H9 (cell line): Measurements from ENCODE around the gene R3HDM2. TPM values are rescaled to one million over a fixed set of nuclear protein-coding genes. Genes with fewer than 3 reads are reported as not detected.

Experiments used
- DNase-seq: peaks from one replicate; pipeline ENCODE4 v3.0.0-alpha.2; 2017
- H2AFZ ChIP-seq: one replicate; pipeline ENCODE4 v1.6.1; 2013; ENCODE audit warnings: mild to moderate bottlenecking, low read length, control low read depth, moderate library complexity
- H2AK5ac ChIP-seq: 2 replicates; pipeline ENCODE4 v1.6.1; 2013; ENCODE audit warnings: low read length, control low read depth, mixed read lengths; ENCODE audit not compliant: insufficient read length
- H2BK120ac ChIP-seq: one replicate; pipeline ENCODE4 v1.6.1; 2013; ENCODE audit warnings: low read depth, mild to moderate bottlenecking, low read length, control low read depth, inconsistent platforms; ENCODE audit not compliant: poor library complexity, severe bottlenecking
- H2BK12ac ChIP-seq: 2 replicates; pipeline ENCODE4 v1.6.1; 2013; ENCODE audit warnings: low read length, control low read depth, mixed read lengths, low read depth; ENCODE audit not compliant: insufficient read length
- H2BK15ac ChIP-seq: 2 replicates; pipeline ENCODE4 v1.6.1; 2013; ENCODE audit warnings: low read depth, low read length, control low read depth
- H2BK20ac ChIP-seq: one replicate; pipeline ENCODE4 v1.6.1; 2013; ENCODE audit warnings: low read depth, mild to moderate bottlenecking, low read length, control low read depth, inconsistent platforms; ENCODE audit not compliant: poor library complexity, severe bottlenecking
- H2BK5ac ChIP-seq: 2 replicates; pipeline ENCODE4 v1.6.1; 2013; ENCODE audit warnings: low read length, control low read depth, mixed read lengths; ENCODE audit not compliant: insufficient read length
- H3K14ac ChIP-seq: 2 replicates; pipeline ENCODE4 v1.6.1; 2013; ENCODE audit warnings: low read length, control low read depth; ENCODE audit not compliant: insufficient read depth
- H3K18ac ChIP-seq: 2 replicates; pipeline ENCODE4 v1.6.1; 2013; ENCODE audit warnings: low read depth, mild to moderate bottlenecking, mixed read lengths, low read length, control low read depth; ENCODE audit not compliant: insufficient read length
- H3K23ac ChIP-seq: 2 replicates; pipeline ENCODE4 v1.6.1; 2013; ENCODE audit warnings: low read length, control low read depth, mixed read lengths, low read depth; ENCODE audit not compliant: insufficient read length
- H3K23me2 ChIP-seq: 2 replicates; pipeline ENCODE4 v1.6.1; 2013; ENCODE audit warnings: low read depth, mild to moderate bottlenecking, mixed read lengths, low read length, control low read depth; ENCODE audit not compliant: insufficient read length, poor library complexity, severe bottlenecking
- H3K27ac ChIP-seq: 2 replicates; pipeline ENCODE4 v1.5.1; 2013; ENCODE audit warnings: low read length, control low read depth, mixed read lengths, low read depth; ENCODE audit not compliant: insufficient read length
- H3K27me3 ChIP-seq: 2 replicates; pipeline ENCODE4 v1.6.1; 2013; ENCODE audit warnings: low read length, control low read depth, inconsistent platforms; ENCODE audit not compliant: insufficient read depth
- H3K4ac ChIP-seq: 2 replicates; pipeline ENCODE4 v1.6.1; 2013; ENCODE audit warnings: low read depth, mild to moderate bottlenecking, control low read depth, inconsistent platforms, low read length, moderate library complexity
- H3K4me1 ChIP-seq: 2 replicates; pipeline ENCODE4 v1.6.1; 2013; ENCODE audit warnings: low read length, control low read depth, inconsistent platforms; ENCODE audit not compliant: insufficient read depth
- H3K4me2 ChIP-seq: 2 replicates; pipeline ENCODE4 v1.6.1; 2013; ENCODE audit warnings: low read length, control low read depth, mixed read lengths; ENCODE audit not compliant: insufficient read length, insufficient read depth
- H3K56ac ChIP-seq: 2 replicates; pipeline ENCODE4 v1.6.1; 2013; ENCODE audit warnings: low read depth, mild to moderate bottlenecking, mixed read lengths, low read length, control low read depth; ENCODE audit not compliant: insufficient read length
- H3K79me1 ChIP-seq: 2 replicates; pipeline ENCODE4 v1.6.1; 2013; ENCODE audit warnings: low read depth, mild to moderate bottlenecking, moderate library complexity, low read length, control low read depth, inconsistent platforms; ENCODE audit not compliant: insufficient read depth, poor library complexity, severe bottlenecking
- H3K79me2 ChIP-seq: 2 replicates; pipeline ENCODE4 v1.6.1; 2013; ENCODE audit warnings: low read length, control low read depth, inconsistent platforms; ENCODE audit not compliant: insufficient read depth
- H3K9ac ChIP-seq: 2 replicates; pipeline ENCODE4 v1.6.1; 2013; ENCODE audit warnings: low read length, control low read depth, mixed read lengths; ENCODE audit not compliant: insufficient read length; ENCODE audit errors: extremely low read depth
- H3K9me3 ChIP-seq: one replicate; pipeline ENCODE4 v1.6.1; 2013; ENCODE audit warnings: low read depth, low read length, inconsistent platforms; ENCODE audit not compliant: control insufficient read depth
- H3T11ph ChIP-seq: one replicate; pipeline ENCODE4 v1.6.1; 2013; ENCODE audit warnings: mild to moderate bottlenecking, low read length, control low read depth, inconsistent platforms
- H4K20me1 ChIP-seq: one replicate; pipeline ENCODE4 v1.6.1; 2013; ENCODE audit not compliant: control insufficient read depth, insufficient read length, insufficient read depth
- H4K5ac ChIP-seq: 2 replicates; pipeline ENCODE4 v1.6.1; 2013; ENCODE audit warnings: low read depth, mild to moderate bottlenecking, mixed read lengths, low read length, control low read depth; ENCODE audit not compliant: insufficient read length
- H4K8ac ChIP-seq: replicated peaks from 2 replicates; pipeline ENCODE4 v1.6.1; 2013; ENCODE audit warnings: low read length, control low read depth, mixed read lengths, low read depth; ENCODE audit not compliant: insufficient read length
- H4K91ac ChIP-seq: 2 replicates; pipeline ENCODE4 v1.6.1; 2013; ENCODE audit warnings: low read depth, mild to moderate bottlenecking, moderate library complexity, mixed read lengths, low read length, control low read depth; ENCODE audit not compliant: insufficient read length
- H3K27ac Mint-ChIP-seq, 3 experiments: 2 replicates in 2 of 3; 3 replicates in 1 of 3; pipeline ENCODE4 v1.8.0; 2020 to 2021; ENCODE audit warnings: mixed read lengths in 3 of 3, mild to moderate bottlenecking in 1 of 3, moderate library complexity in 1 of 3
- H3K27me3 Mint-ChIP-seq: 2 replicates; pipeline ENCODE4 v1.8.0; 2021; ENCODE audit warnings: low read depth, mild to moderate bottlenecking, moderate library complexity, mixed read lengths
- H3K36me3 Mint-ChIP-seq, 3 experiments: 2 replicates in 2 of 3; 3 replicates in 1 of 3; pipeline ENCODE4 v1.8.0; 2020 to 2021; ENCODE audit warnings: low read depth in 3 of 3, mixed read lengths in 3 of 3; ENCODE audit not compliant: insufficient read depth in 1 of 3
- H3K4me1 Mint-ChIP-seq, 2 experiments: 2 replicates each; pipeline ENCODE4 v1.8.0; 2020; ENCODE audit warnings: mixed read lengths in 2 of 2
- H3K4me3 Mint-ChIP-seq, 2 experiments: 2 replicates in 1 of 2; 3 replicates in 1 of 2; pipeline ENCODE4 v1.8.0; 2020 to 2021; ENCODE audit warnings: mild to moderate bottlenecking in 2 of 2, mixed read lengths in 2 of 2, moderate library complexity in 1 of 2
- H3K9me3 Mint-ChIP-seq, 2 experiments: 2 replicates in 1 of 2; 3 replicates in 1 of 2; pipeline ENCODE4 v1.8.0; 2020; ENCODE audit warnings: mild to moderate bottlenecking in 2 of 2, mixed read lengths in 2 of 2, moderate library complexity in 1 of 2
- CTCF ChIP-seq: fragments of 200-600 bp; sonication (generic); conservative IDR thresholded peaks from 3 replicates; pipeline ENCODE4 v1.8.0; 2021; ENCODE audit warnings: antibody characterized with exemption, mild to moderate bottlenecking
- WGBS: extraction: QIAGEN DNeasy Blood & Tissue Kit; methylation state at CpG from one replicate; pipeline ENCODE4 v1.1.7; 2013; ENCODE audit warnings: missing lambda C conversion rate, low lambda C conversion rate, mixed read lengths; ENCODE audit not compliant: insufficient read length; ENCODE audit errors: extremely low coverage; 5-methylcytosine and 5-hydroxymethylcytosine counted together
- total RNA-seq: library from RNA; stranded (reverse); gene quantifications from 2 replicates; pipeline ENCODE4 v1.2.1, GENCODE V29; 2021

R3HDM2 gene
- total RNA-seq, 1 experiment from 2014 or later = 43.9 TPM

- Histone ChIP-seq H3T11ph (no peak overlapping the region), H3K23ac (no peak overlapping the region), H3K18ac (no peak overlapping the region), H2BK20ac (no peak overlapping the region), H3K4me2 (no peak overlapping the region), H2BK5ac (no peak overlapping the region), H4K91ac (no peak overlapping the region), H3K4me1 (no peaks in the 10 kb centered on the region), H4K5ac (no peak overlapping the region), H3K79me2 (no peaks in the 10 kb centered on the region; the same call in 1 of the 2 replicates), H4K8ac (no peak overlapping the region), H2AK5ac (no peak overlapping the region), H3K23me2 (no peaks in the 10 kb centered on the region), H2BK120ac (no peak overlapping the region), H3K4ac (no peak overlapping the region), H3K79me1 (peaks cover 2% of the 10 kb centered on the region), H4K20me1 (no peaks in the 10 kb centered on the region), H3K9ac (no peak overlapping the region), H3K56ac (no peak overlapping the region), H3K14ac (no peak overlapping the region), H2AFZ (no peak overlapping the region), H3K27me3 (no peaks in the 10 kb centered on the region), H3K27ac (no peak overlapping the region), H3K9me3 (no peaks in the 10 kb centered on the region), H2BK15ac (no peak overlapping the region), H2BK12ac (no peak overlapping the region)
- Mint-ChIP-seq H3K4me3 (no peak overlapping the region), H3K4me1 (peaks cover 11 to 15% of the 10 kb centered on the region in 2 experiments), H3K27me3 (no peaks in the 10 kb centered on the region), H3K27ac (peak overlapping the region in 1 of 3 experiments; percentile 83; a peak in 2 of 7 replicates), H3K9me3 (no peaks in the 10 kb centered on the region), H3K36me3 (no peaks in the 10 kb centered on the region)
- TF ChIP-seq CTCF = no peak
- WGBS = no CpG with 5 or more reads among the region's 8 CpGs
- no peak for DNase-seq
These were observed 14.5 kb downstream of the R3HDM2 start for GRCh38 chr12:57416039-57416996.
